LHCN-M2 (cell line): ENCODE measurements around the gene GBF1. TPM values are rescaled to one million over a fixed set of nuclear protein-coding genes. Genes with fewer than 3 reads are reported as not detected.
"Not testable (repeated sequence)": the region's sequence is repeated elsewhere in the genome, so short reads cannot be mapped to it uniquely, and the experiment has no call there.

Experiments used
- DNase-seq: peaks from one replicate; pipeline ENCODE4 v3.0.0-alpha.2; 2012; ENCODE audit warnings: low read depth
- polyA plus RNA-seq: library from polyadenylated mRNA; unstranded; fragments of >200 nt; gene quantifications from one replicate; pipeline ENCODE4 v1.2.1, GENCODE V29; 2012; ENCODE audit warnings: missing spikeins
- total RNA-seq: library from RNA; depleted of rRNA; stranded (reverse); fragments of >200 nt; gene quantifications from 2 replicates; pipeline ENCODE4 v1.2.3, GENCODE V29; 2014; rRNA removed

Gene GBF1, protein sequence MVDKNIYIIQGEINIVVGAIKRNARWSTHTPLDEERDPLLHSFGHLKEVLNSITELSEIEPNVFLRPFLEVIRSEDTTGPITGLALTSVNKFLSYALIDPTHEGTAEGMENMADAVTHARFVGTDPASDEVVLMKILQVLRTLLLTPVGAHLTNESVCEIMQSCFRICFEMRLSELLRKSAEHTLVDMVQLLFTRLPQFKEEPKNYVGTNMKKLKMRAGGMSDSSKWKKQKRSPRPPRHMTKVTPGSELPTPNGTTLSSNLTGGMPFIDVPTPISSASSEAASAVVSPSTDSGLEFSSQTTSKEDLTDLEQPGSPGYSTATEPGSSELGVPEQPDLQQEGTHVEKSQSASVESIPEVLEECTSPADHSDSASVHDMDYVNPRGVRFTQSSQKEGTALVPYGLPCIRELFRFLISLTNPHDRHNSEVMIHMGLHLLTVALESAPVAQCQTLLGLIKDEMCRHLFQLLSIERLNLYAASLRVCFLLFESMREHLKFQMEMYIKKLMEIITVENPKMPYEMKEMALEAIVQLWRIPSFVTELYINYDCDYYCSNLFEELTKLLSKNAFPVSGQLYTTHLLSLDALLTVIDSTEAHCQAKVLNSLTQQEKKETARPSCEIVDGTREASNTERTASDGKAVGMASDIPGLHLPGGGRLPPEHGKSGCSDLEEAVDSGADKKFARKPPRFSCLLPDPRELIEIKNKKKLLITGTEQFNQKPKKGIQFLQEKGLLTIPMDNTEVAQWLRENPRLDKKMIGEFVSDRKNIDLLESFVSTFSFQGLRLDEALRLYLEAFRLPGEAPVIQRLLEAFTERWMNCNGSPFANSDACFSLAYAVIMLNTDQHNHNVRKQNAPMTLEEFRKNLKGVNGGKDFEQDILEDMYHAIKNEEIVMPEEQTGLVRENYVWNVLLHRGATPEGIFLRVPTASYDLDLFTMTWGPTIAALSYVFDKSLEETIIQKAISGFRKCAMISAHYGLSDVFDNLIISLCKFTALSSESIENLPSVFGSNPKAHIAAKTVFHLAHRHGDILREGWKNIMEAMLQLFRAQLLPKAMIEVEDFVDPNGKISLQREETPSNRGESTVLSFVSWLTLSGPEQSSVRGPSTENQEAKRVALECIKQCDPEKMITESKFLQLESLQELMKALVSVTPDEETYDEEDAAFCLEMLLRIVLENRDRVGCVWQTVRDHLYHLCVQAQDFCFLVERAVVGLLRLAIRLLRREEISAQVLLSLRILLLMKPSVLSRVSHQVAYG (N-terminal part only)
- total RNA-seq, result 43.9 and 45.1 TPM in 2 replicates
- 31.9 TPM for polyA plus RNA-seq

DNA sequence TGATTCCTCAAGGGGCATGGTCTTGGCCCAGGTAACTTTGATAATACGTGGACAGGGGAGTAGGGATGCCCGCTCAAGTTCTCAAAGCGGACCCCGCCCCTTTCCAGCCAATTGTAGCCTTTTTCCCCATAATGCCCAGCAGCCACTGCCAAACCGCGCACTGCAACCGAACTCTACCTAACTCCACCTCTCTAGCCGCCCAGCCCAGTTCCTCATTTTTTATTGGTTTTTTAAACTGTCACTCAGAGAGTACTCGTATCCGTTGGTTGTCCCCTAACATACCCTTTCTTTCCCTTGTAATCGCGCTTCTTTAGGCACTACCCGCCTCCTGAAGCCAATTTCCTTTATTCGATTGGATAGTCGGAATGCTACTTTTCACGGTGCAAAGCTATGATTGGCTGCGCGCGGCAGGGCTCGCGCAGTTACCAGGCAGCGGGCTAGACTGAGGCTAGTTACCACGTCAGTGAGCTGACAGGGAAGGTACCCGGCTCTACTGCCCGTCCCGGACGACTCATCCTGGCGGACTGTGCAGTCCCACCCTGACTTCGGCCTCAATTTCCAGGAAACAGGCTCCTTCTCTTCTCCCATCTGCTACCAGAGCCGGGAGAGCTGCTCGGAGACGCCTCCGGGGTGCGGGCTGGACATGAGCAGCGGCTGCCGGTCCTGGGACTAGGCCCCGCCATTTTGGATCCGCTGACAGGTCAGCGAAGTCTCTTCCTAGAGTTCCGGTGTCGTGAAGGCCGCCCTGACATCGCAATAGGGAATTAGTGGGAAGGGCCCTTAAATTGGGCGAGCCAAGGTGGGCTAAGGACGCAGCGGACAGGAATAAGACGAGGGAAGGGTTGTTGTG lies at the start of gene GBF1:
Gene GBF1 (plus strand): TSS at position 451 of the 850 bp plus-strand sequence. CDS start 13,407 bp downstream, outside the sequence.
- DNase-seq, result peak; percentile 100

DNA sequence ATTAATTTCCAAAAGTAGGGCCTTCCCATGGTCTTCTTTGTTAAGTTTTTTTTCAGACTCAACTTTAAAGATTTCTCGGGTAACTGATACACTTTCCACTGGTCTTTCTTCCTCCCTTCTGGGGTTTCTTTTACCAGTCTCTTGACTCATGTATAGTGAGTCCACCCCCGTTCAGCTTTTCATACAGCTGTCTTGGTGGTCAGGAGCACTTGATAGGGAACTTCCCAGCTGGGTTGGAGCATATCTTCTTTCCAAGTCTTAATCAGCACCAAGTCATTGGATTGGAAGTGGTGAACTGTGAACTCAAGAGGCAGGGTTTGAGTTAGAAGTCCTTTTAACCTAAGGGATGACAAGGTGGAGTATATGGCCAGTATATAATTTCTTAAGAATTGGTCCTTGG lies 48.4 kb upstream of the GBF1 start:
- peak; percentile 95 for DNase-seq

DNA sequence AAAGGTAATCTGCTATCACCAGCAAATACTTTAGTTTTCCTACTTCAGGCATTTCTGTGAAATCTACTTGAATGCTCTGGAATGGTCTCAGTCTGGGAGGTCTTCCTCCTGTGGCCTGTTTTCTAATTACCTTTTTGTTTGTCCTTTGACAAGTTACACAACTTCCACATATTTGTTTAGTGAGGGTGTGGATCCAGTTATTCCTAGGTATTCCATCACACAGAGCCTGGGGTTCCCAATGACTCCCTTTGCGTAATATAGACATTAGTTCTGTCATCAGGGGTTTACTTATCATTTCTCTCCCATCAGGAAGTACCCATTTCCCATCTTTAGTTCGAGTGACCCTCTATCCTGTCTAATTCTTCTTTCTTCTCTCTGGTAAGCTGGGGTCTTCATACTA lies 47.3 kb upstream of the GBF1 start:
- no peak for DNase-seq

DNA sequence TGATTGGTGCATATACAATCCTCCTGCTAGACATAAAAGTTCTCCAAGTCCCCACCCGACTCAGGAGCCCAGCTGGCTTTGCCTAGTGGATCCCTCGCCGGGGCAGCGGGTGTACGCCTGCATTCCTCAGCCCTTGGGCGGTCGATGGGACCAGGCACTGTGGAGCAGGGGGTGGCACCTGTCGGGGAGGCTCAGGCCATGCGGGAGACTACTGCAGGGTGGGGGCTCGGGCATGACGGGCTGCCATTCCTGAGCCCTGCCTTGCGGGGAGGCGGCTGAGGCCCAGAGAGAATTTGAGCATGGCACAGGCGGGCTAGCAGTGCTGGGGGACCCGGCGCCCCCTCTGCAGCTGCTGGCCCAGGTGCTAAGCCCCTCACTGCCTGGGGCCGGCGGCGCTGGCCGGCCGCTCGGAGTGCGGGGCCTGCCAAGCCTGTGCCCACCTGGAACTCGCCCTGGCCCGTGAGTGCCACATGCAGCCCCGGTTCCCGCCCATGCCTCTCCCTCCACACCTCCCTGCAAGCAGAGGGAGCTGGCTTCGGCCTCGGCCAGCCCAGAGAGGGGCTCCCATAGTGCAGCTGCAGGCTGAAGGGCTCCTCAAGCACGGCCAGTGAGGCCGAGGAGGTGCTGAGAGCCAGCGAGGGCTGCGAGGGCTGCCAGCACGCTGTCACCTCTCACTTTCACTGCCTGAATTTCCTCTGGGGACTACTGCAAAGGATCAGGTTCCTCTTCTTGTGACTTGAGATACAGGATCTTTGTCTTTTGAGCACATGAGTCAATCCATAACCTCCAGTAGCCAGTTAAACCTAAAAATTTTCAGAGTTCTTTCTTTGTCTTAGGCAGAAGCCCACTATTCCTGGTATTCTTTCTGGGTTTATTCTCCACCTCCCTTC lies 44.3 kb upstream of the GBF1 start:
- DNase-seq, result no peak

DNA sequence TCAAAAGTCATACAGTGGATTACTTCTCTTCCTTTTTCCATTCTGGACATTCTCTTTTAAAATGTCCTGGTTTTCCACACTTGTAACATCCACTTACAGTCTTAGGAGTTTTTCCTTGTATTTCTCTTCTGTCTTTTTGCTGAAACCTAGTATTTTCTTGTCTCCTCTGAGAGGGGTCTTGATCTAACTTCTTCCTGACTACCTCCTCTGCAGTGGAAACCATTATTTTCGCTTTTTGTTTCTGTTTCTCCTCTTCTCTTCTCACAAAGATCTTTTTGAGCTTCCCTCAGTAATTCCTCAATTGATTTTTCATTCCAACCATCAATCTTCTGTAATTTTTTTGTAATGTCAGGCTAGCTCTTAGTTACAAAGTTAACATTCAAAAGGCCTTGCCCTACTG lies 42.9 kb upstream of the GBF1 start:
- DNase-seq, result no peak

DNA sequence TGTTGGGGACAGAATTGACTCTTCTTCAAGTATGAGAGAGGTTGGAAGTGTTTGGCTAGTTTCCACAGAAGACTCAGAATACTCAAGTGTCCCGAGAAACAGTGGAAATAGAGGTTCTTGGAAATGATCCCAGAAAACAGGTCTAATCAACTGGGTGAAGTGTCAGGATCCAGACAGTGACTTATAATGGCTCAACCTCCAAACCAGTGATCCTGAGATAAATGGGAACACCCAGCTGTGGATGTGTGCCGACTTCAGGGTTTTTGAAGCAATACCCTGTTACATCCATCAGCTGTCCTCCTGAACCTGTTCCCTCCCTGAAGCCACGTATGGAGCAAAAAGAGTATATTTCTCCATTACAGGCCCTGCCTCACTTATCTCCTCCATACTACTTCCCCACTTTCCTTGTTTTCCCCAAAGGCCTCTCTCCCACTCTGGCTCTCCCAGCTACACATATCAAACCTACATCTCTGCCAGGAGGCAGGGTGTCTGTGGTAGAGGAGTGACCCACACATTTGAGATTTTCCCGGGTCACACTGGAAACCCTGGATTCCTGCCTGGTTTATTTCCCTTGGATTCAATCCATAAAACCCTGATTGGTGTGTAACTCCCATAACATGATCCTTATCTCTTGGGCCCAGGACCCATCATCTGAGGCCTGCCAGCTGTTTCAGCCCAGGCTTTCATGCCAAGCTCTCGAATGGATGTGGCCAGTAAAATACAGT lies 36.9 kb upstream of the GBF1 start:
- peak; percentile 52 for DNase-seq

DNA sequence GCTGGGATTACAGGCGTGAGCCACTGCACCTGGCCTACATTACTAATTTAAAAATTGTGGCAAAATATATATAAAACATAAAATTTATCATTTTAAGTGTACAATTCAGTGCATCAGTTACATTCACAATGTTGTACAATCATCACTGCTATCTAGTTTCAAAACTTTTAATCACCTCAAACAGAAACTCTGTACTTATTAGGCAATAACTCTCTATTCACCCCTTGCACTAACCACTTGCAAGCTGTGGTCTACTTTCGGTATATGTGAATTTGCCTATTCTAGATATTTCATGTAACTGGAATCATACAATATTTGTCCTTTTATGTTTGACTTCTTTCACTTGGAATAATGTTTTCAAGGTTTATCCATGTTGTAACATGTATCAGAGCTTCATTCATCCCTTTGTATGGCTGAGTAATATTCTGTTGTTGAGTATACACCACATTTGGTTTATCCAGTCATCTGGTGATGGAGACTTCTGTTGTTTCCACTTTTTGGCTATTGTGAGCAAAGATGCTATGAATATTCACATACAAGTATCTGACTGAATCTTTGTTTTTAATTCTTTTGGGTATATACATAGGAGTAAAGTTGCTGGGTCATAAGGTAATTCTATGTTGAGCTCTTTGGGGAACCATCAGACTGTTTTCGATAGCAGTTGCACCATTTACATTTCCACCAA lies 33.6 kb upstream of the GBF1 start:
- DNase-seq, result no peak

DNA sequence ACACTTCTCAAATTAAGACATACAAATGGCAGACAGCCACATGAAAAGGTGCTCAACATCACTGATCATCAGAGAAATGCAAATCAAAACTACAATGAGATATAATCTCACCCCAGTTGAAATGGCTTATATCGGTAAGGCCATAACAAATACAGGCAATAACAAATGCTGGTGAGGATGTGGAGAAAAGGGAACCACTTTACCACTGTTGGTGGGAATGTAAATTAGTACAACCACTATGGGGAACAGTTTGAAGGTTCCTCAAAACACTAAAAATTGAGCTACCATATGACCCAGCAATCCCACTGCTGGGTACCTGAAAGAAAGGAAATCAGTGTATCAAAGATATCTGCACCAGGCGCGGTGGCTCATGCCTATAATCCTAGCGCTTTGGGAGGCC lies 31.7 kb upstream of the GBF1 start:
- DNase-seq, result not testable (repeated sequence)

DNA sequence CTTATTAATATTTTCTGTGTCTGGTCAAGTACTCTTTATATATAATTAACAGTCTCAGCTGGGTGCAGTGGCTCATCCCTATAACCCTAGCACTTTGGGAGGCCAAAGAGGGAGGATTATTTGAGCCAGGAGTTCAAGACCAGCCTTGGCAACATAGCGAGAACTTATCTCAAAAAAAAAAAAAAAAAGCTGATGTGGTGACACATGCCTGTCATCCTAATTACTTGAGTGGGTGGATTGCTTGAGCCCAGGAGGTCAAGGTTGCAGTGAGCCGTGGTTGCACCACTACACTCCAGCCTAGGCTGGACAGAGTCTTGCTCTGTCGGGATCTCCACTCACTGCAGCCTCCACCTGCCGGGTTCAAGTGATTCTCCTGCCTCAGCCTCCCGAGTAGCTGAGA lies 26.0 kb upstream of the GBF1 start:
- no peak for DNase-seq

DNA sequence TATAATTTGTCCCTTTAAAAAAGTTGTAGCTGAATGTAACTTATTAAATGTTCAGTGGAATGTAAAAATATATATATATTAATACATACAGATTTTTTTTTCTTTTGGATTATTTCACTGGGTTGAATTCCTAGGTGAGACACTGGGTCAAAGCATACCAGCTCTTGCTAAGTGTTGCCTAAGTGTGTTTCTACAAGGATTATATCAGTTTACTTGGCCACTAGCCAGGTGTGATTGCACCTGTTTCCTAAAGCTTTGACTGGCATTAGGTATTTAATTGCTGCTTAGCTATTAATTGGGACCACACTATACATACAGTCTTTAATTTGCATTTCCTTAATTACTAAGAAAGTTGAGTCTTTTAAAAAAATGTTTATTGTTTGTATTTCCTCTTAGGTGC lies 24.7 kb upstream of the GBF1 start:
- DNase-seq, result no peak

DNA sequence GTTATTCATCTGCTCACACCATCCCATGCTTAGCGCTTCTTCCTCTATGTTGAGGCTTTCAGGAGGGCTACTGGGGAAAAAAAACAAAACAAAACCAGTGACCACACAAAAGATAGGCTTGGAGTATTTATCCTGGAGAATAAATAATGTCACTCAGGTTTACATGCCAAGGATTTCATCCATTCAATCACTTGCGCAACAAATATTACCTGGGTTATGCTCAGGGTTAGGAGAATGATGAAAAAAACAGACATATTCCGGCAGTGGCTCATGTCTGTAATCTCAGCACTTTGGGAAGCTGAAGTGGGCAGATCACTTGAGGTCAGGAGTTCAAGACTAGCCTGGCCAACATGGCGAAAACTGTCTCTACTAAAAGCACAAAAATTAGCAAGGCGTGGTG lies 22.5 kb upstream of the GBF1 start:
- no peak for DNase-seq

DNA sequence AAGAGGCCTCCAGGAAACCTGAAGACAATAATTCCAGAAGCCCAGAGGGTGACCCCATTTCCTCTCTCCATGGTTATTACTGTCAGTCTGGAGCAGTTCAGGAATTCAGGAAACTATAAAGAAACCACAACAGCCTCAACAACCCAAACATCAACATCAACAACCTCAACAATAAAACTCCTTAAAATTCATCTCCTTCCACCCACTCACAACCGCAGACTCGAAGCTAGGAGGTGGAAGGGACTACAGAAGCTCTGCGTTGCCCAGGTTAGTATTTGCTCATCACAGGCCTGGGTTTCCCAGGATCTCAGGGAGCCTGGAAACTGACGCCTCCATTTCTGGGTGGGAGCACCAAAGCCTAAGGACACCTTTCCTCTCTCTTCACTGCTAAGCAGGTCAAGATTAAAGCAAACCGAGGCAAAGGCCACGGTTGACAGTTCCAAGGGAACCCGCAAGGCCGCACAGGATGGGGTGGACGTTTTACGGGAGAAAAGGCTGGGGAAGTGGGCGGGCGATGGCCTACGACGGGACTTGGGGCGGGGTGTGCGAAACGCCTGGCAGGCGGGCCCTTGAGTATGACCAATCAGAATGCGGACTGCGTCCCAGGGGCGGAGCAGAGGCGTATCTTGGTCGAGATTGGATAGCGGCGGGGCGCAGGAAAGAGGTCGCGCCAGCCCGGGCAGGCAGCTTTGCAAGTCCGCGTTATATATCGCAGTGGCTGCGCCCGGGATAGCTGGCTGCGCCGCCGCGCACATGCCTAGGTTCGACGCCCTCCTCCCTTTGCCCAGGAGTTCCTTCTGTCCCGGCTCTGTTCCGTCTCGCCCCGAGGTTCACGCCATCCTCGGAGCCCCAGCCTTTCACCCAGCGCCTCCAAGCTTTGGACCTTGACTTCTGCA lies 19.4 kb upstream of the GBF1 start, which contains the start of gene ELOVL3:
Gene ELOVL3 (plus strand): TSS at position 654 of the 896 bp plus-strand sequence. CDS start 250 bp downstream, outside the sequence.
- DNase-seq, result peak; percentile 93

DNA sequence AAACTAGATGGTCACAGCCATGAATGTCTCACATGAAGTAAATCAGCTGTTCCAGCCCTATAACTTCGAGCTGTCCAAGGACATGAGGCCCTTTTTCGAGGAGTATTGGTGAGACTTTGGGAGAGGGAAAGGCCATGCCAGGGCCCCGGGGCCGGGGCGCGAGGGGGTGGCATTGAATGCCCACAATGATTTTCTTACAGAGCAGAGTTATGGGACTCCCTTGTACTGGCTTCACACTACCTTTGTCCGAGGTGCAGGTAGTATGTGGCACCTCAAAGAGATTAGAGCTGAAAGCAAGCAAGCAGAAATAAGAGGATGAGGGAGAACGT lies 18.8 kb upstream of the GBF1 start:
- DNase-seq, result no peak

DNA sequence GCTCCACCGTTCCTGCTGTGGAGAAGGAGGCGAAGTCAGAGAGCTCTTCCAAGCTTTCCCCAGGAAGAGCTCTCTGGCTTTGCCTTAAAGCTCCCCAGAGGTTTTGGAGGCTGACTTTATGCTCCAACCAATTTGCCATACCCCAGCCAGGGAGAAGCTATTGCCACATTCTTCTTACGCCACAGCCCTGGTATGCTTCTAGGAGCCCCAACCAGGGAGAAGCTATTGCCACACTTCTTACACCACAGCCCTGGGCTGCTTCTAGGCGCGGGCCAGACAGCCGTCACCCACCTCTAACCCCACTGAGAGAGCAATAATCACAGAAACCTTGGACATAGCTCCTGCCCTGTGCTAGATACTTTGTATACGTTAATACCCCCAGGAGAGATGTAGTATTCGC lies 18.3 kb upstream of the GBF1 start:
- peak; percentile 83 for DNase-seq

DNA sequence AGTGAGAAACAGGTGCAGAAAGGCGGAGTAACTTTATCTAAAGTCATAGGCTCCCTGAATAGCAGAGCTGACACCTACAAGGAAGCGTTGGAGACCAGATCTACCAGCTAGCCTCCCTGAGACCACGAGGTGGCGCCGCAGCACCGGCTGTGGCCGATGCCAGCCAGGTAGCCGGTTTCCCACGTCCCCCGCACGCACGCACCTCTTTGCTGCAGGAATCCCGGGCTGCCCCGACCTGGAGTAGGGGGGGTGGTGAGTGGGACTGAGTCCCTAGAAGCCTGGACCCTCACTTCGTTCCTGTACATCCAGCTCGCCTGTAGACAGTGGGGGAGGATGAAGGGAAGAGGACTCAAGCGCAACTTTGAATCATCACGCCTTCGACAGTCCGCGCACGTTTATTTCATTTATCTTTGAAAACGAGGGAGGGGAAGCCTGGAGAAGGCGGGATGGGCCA lies 15.5 kb upstream of the GBF1 start:
- peak; percentile 58 for DNase-seq

DNA sequence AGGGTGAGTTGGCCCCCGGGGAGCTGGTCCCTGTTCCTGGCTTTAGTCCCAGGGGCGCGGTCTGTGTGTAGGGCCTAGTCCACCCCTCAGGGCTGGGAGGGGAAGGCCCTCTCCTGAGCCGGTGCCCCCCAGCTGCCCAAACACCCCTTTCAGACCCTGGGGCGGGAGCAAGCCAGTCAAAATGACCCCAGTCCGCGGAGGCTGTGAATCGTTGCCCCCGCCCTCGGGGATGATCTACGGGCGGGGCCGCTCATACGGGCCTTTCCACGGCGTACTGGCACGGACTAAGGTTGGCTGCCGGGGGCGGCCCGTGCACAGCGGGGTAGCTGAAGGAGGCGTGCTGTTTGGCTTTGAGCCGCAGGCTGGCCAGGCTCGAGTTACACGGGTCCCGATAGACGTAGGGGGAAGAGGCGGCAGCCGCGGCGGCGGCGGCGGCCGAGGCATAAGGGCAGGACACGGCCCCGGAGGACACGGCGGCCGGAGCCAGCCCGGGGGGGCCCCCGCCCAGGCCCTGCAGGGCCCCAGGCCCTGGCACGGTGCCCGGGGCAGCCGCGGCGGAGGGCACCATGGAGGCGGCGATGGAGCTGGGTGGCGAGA lies 15.0 kb upstream of the GBF1 start:
- peak; percentile 44 for DNase-seq

DNA sequence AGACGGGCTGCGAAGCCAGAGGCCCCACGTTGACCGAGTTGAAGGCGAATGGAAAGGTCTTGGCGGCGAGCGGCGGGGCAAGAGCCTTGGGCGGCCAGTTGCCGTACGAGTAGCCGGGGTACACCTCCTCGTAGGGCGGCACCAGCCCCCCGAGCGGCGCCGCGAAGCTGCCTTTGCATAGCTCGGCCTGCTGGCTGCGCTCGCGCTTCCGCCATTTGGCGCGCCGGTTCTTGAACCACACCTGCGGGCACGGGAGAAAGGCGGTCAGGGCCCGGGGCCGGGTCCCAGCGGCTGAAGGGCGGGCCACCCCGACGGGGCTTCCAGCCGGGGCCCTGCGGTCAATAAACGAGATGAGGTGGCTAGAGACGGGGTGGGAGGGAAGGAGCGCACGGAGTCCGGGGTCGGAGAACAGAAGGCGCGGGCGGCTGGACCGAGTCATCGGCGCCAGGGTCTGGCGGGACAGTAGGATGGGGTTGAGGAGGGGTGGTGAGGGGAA lies 14.4 kb upstream of the GBF1 start:
- DNase-seq, result no peak
